ENCODE data around the gene TBC1D21. TPM values are rescaled to one million over a fixed set of nuclear protein-coding genes. Genes with fewer than 3 reads are reported as not detected.

The TBC1D21 gene
- polyA plus RNA-seq, 1 donor (not counting 4 experiments of a cell fraction or from before 2014, with no cell fraction given) = not detected

- H3K79me2 ChIP-seq (ENCODE audit: control insufficient read depth, insufficient read depth, low read length) = no peaks in the 10 kb centered on the region
- FAIRE-seq (no peak), DNase-seq (ENCODE audit: low read depth, low spot score) (no peak)
- no peaks in the 10 kb centered on the region for H3K27me3 ChIP-seq (ENCODE audit: control insufficient read depth, extremely low read depth, insufficient read depth, low read length)
- H4K20me1 ChIP-seq (ENCODE audit: control insufficient read depth, extremely low read depth, insufficient read depth, low read length) = no peaks in the 10 kb centered on the region
- no peaks in the 10 kb centered on the region for H3K36me3 ChIP-seq (ENCODE audit: control insufficient read depth in 2 of 2, extremely low read depth in 1 of 2, insufficient read depth in 2 of 2, low read length in 2 of 2)
- H3K27ac ChIP-seq (ENCODE audit: control insufficient read depth, insufficient read depth, low read length) = no peak within 1 kb of the TSS
- H3K4me1 ChIP-seq (ENCODE audit: control insufficient read depth, extremely low read depth, insufficient read depth, low read length) = peaks cover 33% of the 10 kb centered on the region
- peak within 1 kb of the TSS; percentile 69 for H3K4me2 ChIP-seq (ENCODE audit: control insufficient read depth, extremely low read depth, insufficient read depth, low read depth, low read length)
- no peak for TF ChIP-seq EZH2 (IDR thresholded peaks at IDR 0.05; ENCODE audit: low read length)
- no peak for TF ChIP-seq CTCF (optimal IDR thresholded peaks at IDR 0.05 in 1 of 3, IDR thresholded peaks at IDR 0.05 in 1 of 3, conservative IDR thresholded peaks at IDR 0.05 in 1 of 3; ENCODE audit: extremely low read depth in 1 of 3, insufficient read depth in 2 of 3, low read length in 3 of 3)
- peak within 1 kb of the TSS; percentile 78 for H2AFZ ChIP-seq (ENCODE audit: control insufficient read depth, low read length)
- peak within 1 kb of the TSS; percentile 66 for H3K9ac ChIP-seq (ENCODE audit: control insufficient read depth, extremely low read depth, insufficient read depth, low read length)
- peak within 1 kb of the TSS; percentile 41 to 61 (median 47) for H3K4me3 ChIP-seq (ENCODE audit: control insufficient read depth in 2 of 3, extremely low read depth in 1 of 3, insufficient read depth in 2 of 3, low read depth in 1 of 3, low read length in 3 of 3)
- dilution Hi-C loops (cut with MboI; ENCODE audit: extremely low pct_ligation_motif_present, low sequenced_read_pairs) = no loop called here
- H3K9me3 ChIP-seq (ENCODE audit: control insufficient read depth, low read depth, low read length) = no peaks in the 10 kb centered on the region
- H3K9me1 ChIP-seq (ENCODE audit: control insufficient read depth, extremely low read depth, insufficient read depth, low read length) = no peaks in the 10 kb centered on the region
Observed at GRCh38 chr15:73926219-73927002, 53.0 kb downstream of the TBC1D21 start, which contains the start of gene LOXL1. Gene LOXL1 (plus strand): TSS chr15:73926462. CDS start chr15:73926784, 322 bp downstream.

- H2AFZ ChIP-seq (ENCODE audit: control insufficient read depth, low read length) = peak overlapping the region; percentile 78
- no peak overlapping the region for H3K27ac ChIP-seq (ENCODE audit: control insufficient read depth, insufficient read depth, low read length)
- no peak for TF ChIP-seq CTCF (optimal IDR thresholded peaks at IDR 0.05 in 1 of 3, IDR thresholded peaks at IDR 0.05 in 1 of 3, conservative IDR thresholded peaks at IDR 0.05 in 1 of 3; ENCODE audit: extremely low read depth in 1 of 3, insufficient read depth in 2 of 3, low read length in 3 of 3)
- no peak for TF ChIP-seq EZH2 (IDR thresholded peaks at IDR 0.05; ENCODE audit: low read length)
Observed at GRCh38 chr15:73927003-73927475, 53.7 kb downstream of the TBC1D21 start.

More at GRCh38 chr15:73927003-73927475, 53.7 kb downstream of the TBC1D21 start:
- no peak for DNase-seq (ENCODE audit: low read depth, low spot score)
- no peaks in the 10 kb centered on the region for H3K27me3 ChIP-seq (ENCODE audit: control insufficient read depth, extremely low read depth, insufficient read depth, low read length)
- dilution Hi-C loops (cut with MboI; ENCODE audit: extremely low pct_ligation_motif_present, low sequenced_read_pairs) = no loop called here
- H4K20me1 ChIP-seq (ENCODE audit: control insufficient read depth, extremely low read depth, insufficient read depth, low read length) = no peaks in the 10 kb centered on the region
- peak overlapping the region; percentile 41 to 61 (median 47) for H3K4me3 ChIP-seq (ENCODE audit: control insufficient read depth in 2 of 3, extremely low read depth in 1 of 3, insufficient read depth in 2 of 3, low read depth in 1 of 3, low read length in 3 of 3)
- no peaks in the 10 kb centered on the region for H3K9me3 ChIP-seq (ENCODE audit: control insufficient read depth, low read depth, low read length)
- peaks cover 33% of the 10 kb centered on the region for H3K4me1 ChIP-seq (ENCODE audit: control insufficient read depth, extremely low read depth, insufficient read depth, low read length)
- H3K36me3 ChIP-seq (ENCODE audit: control insufficient read depth in 2 of 2, extremely low read depth in 1 of 2, insufficient read depth in 2 of 2, low read length in 2 of 2) = no peaks in the 10 kb centered on the region
- H3K79me2 ChIP-seq (ENCODE audit: control insufficient read depth, insufficient read depth, low read length) = no peaks in the 10 kb centered on the region
- peak overlapping the region; percentile 69 for H3K4me2 ChIP-seq (ENCODE audit: control insufficient read depth, extremely low read depth, insufficient read depth, low read depth, low read length)
- no peak for FAIRE-seq
- no peaks in the 10 kb centered on the region for H3K9me1 ChIP-seq (ENCODE audit: control insufficient read depth, extremely low read depth, insufficient read depth, low read length)
- H3K9ac ChIP-seq (ENCODE audit: control insufficient read depth, extremely low read depth, insufficient read depth, low read length) = peak overlapping the region; percentile 66
